ENCODE results near the gene PI4KB. TPM values are rescaled to one million over a fixed set of nuclear protein-coding genes. Genes with fewer than 3 reads are reported as not detected.

Gene PI4KB
- total RNA-seq, 4 donors from 2014 or later, result 50.0 to 73.1 (median 56.0) TPM

GRCh38 chr1:151343587-151343986 lies 16.4 kb upstream of the PI4KB start:
- no peak for TF ChIP-seq CTCF (IDR thresholded peaks at IDR 0.05; ENCODE audit: low read depth)

GRCh38 chr1:151342569-151342968 lies 15.4 kb upstream of the PI4KB start:
- no peak for TF ChIP-seq CTCF (IDR thresholded peaks at IDR 0.05; ENCODE audit: low read depth)

GRCh38 chr1:151342021-151342420 lies 14.8 kb upstream of the PI4KB start:
- no peak for TF ChIP-seq CTCF (IDR thresholded peaks at IDR 0.05; ENCODE audit: low read depth)

GRCh38 chr1:151340870-151341754 lies 13.9 kb upstream of the PI4KB start:
- TF ChIP-seq CTCF (IDR thresholded peaks at IDR 0.05; ENCODE audit: low read depth), result no peak

- no peak for TF ChIP-seq CTCF (IDR thresholded peaks at IDR 0.05; ENCODE audit: low read depth)
Observed at GRCh38 chr1:151336556-151336955, 9.3 kb upstream of the PI4KB start.

- TF ChIP-seq CTCF (IDR thresholded peaks at IDR 0.05; ENCODE audit: low read depth), result no peak
Observed at GRCh38 chr1:151334822-151335221, 7.6 kb upstream of the PI4KB start.

GRCh38 chr1:151327903-151328674 lies 873 bp upstream of the PI4KB start:
- no peak for TF ChIP-seq CTCF (IDR thresholded peaks at IDR 0.05; ENCODE audit: low read depth)
